ENCODE measurements around the gene ACP5. TPM values are rescaled to one million over a fixed set of nuclear protein-coding genes. Genes with fewer than 3 reads are reported as not detected.
A peak's percentile ranks its signal among the peaks of the same experiment; 100 is the strongest.

ACP5 gene
- total RNA-seq, 1 experiment from 2014 or later = 2.3 TPM

GRCh38 chr19:11560404-11561051 lies 16.9 kb downstream of the ACP5 start:
- Histone ChIP-seq H2AFZ (ENCODE audit: low read length) (no peak overlapping the region), H3K18ac (ENCODE audit: insufficient read length, low read depth, low read length) (no peak overlapping the region), H3K23ac (ENCODE audit: insufficient read length, low read depth, low read length) (no peak overlapping the region), H3K14ac (ENCODE audit: insufficient read depth, low read length) (no peak overlapping the region), H3K27ac (ENCODE audit: insufficient read length, low read depth, low read length) (no peak overlapping the region), H3K79me1 (ENCODE audit: insufficient read depth, low read depth, low read length, poor library complexity, severe bottlenecking) (peaks cover 2% of the 10 kb centered on the region), H2BK120ac (ENCODE audit: low read depth, low read length, poor library complexity, severe bottlenecking) (no peak overlapping the region), H4K8ac (replicated peaks; ENCODE audit: insufficient read length, low read depth, low read length) (no peak overlapping the region), H2BK15ac (ENCODE audit: low read depth, low read length) (no peak overlapping the region), H3K4ac (ENCODE audit: low read depth, low read length) (no peak overlapping the region), H3K27me3 (ENCODE audit: insufficient read depth, low read length) (no peaks in the 10 kb centered on the region), H3K4me1 (ENCODE audit: insufficient read depth, low read length) (no peaks in the 10 kb centered on the region), H3T11ph (ENCODE audit: low read length) (no peak overlapping the region), H2BK20ac (ENCODE audit: low read depth, low read length, poor library complexity, severe bottlenecking) (no peak overlapping the region), H3K9me3 (ENCODE audit: control insufficient read depth, low read depth, low read length) (no peaks in the 10 kb centered on the region), H2BK12ac (ENCODE audit: insufficient read length, low read depth, low read length) (no peak overlapping the region), H3K79me2 (ENCODE audit: insufficient read depth, low read length) (peaks cover 15% of the 10 kb centered on the region; the same call in 1 of the 2 replicates), H4K91ac (ENCODE audit: insufficient read length, low read depth, low read length) (no peak overlapping the region), H2AK5ac (ENCODE audit: insufficient read length, low read length) (no peak overlapping the region), H3K23me2 (ENCODE audit: insufficient read length, low read depth, low read length, poor library complexity, severe bottlenecking) (peaks cover 9% of the 10 kb centered on the region), H4K5ac (ENCODE audit: insufficient read length, low read depth, low read length) (no peak overlapping the region), H3K56ac (ENCODE audit: insufficient read length, low read depth, low read length) (no peak overlapping the region), H2BK5ac (ENCODE audit: insufficient read length, low read length) (no peak overlapping the region), H3K9ac (ENCODE audit: extremely low read depth, insufficient read length, low read length) (no peak overlapping the region), H3K4me2 (ENCODE audit: insufficient read depth, insufficient read length, low read length) (peak overlapping the region; percentile 20), H4K20me1 (ENCODE audit: control insufficient read depth, insufficient read depth, insufficient read length) (no peaks in the 10 kb centered on the region)
- Mint-ChIP-seq H3K27me3 (ENCODE audit: low read depth) (no peaks in the 10 kb centered on the region; the same call in 1 of the 2 replicates), H3K9me3 (peaks cover 0 to 3% of the 10 kb centered on the region in 2 experiments; a peak in 1 of 5 replicates), H3K4me3 (peak overlapping the region; percentile 51 to 56), H3K36me3 (ENCODE audit: insufficient read depth in 1 of 3, low read depth in 3 of 3) (peaks cover 3 to 10% (median 9%) of the 10 kb centered on the region in 3 experiments; a peak in 5 of 7 replicates), H3K27ac (no peak overlapping the region), H3K4me1 (peaks cover 10 to 18% of the 10 kb centered on the region in 2 experiments)
- DNase-seq = peak; percentile 78
- WGBS (ENCODE audit: extremely low coverage, insufficient read length, low lambda C conversion rate) = no CpG with 5 or more reads among the region's 9 CpGs
- TF ChIP-seq CTCF (conservative IDR thresholded peaks at IDR 0.05) = peak; percentile 92
